Measurements from ENCODE around the gene LAMA5. TPM values are rescaled to one million over a fixed set of nuclear protein-coding genes. Genes with fewer than 3 reads are reported as not detected.

LAMA5 gene
- total RNA-seq, 1 donor = 1.6 TPM

- no peak for DNase-seq (ENCODE audit: low read depth in 2 of 3, low spot score in 2 of 3)
Observed at GRCh38 chr20:62293111-62293784, 73.9 kb downstream of the LAMA5 start.

GRCh38 chr20:62292108-62292507, 75.0 kb downstream of the LAMA5 start:
- DNase-seq (ENCODE audit: low read depth in 2 of 3, low spot score in 2 of 3) = no peak

- no peak for DNase-seq (ENCODE audit: low read depth in 2 of 3, low spot score in 2 of 3)
Observed at GRCh38 chr20:62291251-62292066, 75.7 kb downstream of the LAMA5 start.

- DNase-seq (ENCODE audit: low read depth in 2 of 3, low spot score in 2 of 3) = no peak
Observed at GRCh38 chr20:62289898-62290297, 77.2 kb downstream of the LAMA5 start.

- DNase-seq (ENCODE audit: low read depth in 2 of 3, low spot score in 2 of 3) = no peak
Observed at GRCh38 chr20:62289131-62289530, 78.0 kb downstream of the LAMA5 start.

- DNase-seq (ENCODE audit: low read depth in 2 of 3, low spot score in 2 of 3) = no peak
Observed at GRCh38 chr20:62288535-62289105, 78.5 kb downstream of the LAMA5 start.

GRCh38 chr20:62287759-62288534, 79.2 kb downstream of the LAMA5 start:
- DNase-seq (ENCODE audit: low read depth in 2 of 3, low spot score in 2 of 3) = no peak

- DNase-seq (ENCODE audit: low read depth in 2 of 3, low spot score in 2 of 3) = no peak
Observed at GRCh38 chr20:62287129-62287528, 80.0 kb downstream of the LAMA5 start.

GRCh38 chr20:62286493-62287064, 80.5 kb downstream of the LAMA5 start:
- no peak for DNase-seq (ENCODE audit: low read depth in 2 of 3, low spot score in 2 of 3)

GRCh38 chr20:62285722-62286121, 81.4 kb downstream of the LAMA5 start:
- DNase-seq (ENCODE audit: low read depth in 2 of 3, low spot score in 2 of 3) = no peak

- no peak for DNase-seq (ENCODE audit: low read depth in 2 of 3, low spot score in 2 of 3)
Observed at GRCh38 chr20:62285151-62285550, 82.0 kb downstream of the LAMA5 start.

GRCh38 chr20:62284448-62284847, 82.7 kb downstream of the LAMA5 start:
- DNase-seq (ENCODE audit: low read depth in 2 of 3, low spot score in 2 of 3) = no peak

- no peak for DNase-seq (ENCODE audit: low read depth in 2 of 3, low spot score in 2 of 3)
Observed at GRCh38 chr20:62282877-62283503, 84.1 kb downstream of the LAMA5 start.

- DNase-seq (ENCODE audit: low read depth in 2 of 3, low spot score in 2 of 3) = no peak
Observed at GRCh38 chr20:62282103-62282502, 85.0 kb downstream of the LAMA5 start.

- no peak for DNase-seq (ENCODE audit: low read depth in 2 of 3, low spot score in 2 of 3)
Observed at GRCh38 chr20:62281161-62281933, 85.8 kb downstream of the LAMA5 start.

GRCh38 chr20:62280303-62280702, 86.8 kb downstream of the LAMA5 start:
- no peak for DNase-seq (ENCODE audit: low read depth in 2 of 3, low spot score in 2 of 3)

GRCh38 chr20:62277253-62277652, 89.9 kb downstream of the LAMA5 start:
- DNase-seq (ENCODE audit: low read depth in 2 of 3, low spot score in 2 of 3) = no peak

- DNase-seq (ENCODE audit: low read depth in 2 of 3, low spot score in 2 of 3) = no peak
Observed at GRCh38 chr20:62276439-62276838, 90.7 kb downstream of the LAMA5 start.

GRCh38 chr20:62275219-62275618, 91.9 kb downstream of the LAMA5 start:
- no peak for DNase-seq (ENCODE audit: low read depth in 2 of 3, low spot score in 2 of 3)

Measured in hematopoietic multipotent progenitor cell (in vitro differentiated cells).